ENCODE data around the gene MAP3K4.

The MAP3K4 gene

DNA sequence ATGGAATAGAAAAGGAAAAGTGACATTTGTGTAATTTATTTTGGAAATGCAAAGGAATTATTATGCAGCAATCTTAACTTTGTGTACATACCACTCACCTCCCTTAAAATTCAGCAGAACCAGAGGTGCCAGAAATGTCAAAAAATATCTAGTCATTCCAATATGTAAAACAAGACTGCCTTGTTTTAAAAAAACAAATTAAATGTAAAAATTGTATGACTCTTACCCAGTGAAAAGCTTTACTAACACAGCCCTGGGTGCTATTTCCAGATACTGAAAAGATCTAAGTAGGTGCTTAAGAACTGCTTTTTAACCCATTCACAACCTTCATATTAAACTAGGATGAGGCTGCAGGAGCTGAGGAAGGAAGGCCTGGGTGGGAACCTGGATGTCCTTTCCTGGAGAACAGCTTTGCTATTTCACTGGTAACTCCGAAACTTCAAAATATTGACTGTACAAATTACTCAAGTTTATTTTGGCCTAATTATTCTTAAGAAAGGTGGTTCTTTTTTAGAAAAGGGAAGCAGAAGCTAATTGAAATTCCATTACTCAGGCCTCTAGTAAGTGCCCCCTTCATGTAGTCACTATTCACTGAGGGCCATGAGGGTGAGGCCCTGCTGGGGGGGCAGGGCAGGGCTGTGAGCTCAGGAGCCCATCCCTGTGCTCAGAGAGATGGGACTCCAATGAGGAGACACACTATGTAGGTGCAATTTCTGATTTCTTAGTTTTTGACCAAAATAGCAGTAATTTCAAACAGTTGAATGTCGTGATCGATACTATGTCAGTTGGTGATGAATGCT, 139.6 kb downstream of the MAP3K4 start:
- DNase-seq, result no peak

DNA sequence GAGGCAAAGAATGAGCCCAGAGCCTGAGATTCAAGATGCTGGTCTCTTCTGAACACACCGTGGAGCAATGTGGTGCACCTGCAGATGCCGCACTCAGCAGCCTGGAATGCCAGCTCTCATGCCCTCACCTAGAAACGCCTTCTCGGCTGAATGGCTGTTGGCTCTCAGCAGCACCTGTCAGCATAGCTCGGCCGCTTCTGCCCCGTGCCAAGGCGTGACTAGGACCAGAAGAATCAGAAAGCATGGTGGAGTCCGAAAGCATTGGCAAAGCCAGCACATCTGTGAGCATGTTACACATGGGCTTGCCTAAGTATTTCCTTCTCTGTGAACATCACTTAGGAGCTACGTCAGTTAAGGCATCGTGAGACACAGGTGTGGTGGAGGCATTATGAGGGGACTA, 140.8 kb downstream of the MAP3K4 start:
- DNase-seq, result no peak

DNA sequence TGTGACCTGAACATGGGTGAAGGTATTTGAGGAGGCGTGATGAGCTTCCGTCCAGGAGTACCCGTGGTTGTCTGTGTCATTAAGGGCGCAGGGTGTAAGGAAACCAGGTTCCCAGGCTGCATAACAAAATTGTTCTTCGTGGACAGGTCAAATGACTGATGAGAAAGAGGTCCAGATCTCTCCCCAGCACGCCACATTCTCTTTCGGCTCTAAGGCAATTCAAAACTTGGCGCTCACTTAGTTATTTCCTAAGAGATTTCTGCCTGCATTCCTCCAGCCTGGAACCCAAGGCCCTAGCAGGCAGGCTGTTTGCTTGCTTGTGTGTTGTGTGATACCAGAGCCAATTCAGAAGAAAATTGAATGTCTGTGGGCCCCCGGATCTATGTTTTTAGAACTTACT, 142.4 kb downstream of the MAP3K4 start:
- no peak for DNase-seq

DNA sequence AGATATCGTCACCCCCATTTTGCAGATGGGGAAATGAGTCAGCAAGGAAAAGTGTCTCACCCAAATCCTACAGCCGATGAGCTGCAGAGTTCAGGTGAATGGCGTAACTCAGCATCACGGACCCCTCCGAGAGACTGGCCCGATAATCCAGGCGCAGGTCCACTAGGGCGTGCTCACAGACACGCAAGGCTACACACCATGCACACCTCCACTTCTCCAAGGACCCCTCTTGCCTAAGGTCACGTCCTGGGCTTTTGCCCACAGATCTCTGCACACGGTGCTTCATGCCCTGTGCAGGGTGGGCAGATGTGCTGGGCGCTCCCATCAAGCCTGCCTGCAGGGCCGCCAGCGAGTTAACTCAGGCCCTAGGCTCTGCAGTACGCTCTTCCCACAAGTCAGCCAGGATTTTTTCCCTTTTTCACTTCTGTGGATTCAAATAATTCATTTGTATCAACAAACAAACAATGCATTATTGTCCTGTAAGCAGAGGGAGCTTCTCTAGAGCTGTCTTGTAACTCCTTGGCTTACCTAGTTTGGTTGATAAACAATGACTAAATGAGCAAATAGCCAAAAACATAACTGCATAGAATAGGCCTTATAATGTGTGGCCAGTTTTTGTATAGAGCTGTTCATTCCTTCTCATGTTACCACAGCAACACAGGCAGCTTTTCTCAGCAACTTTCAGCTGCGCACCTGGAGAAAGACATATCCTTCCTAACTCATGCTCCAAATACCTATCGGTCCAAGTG, 143.2 kb downstream of the MAP3K4 start:
- DNase-seq, result no peak

DNA sequence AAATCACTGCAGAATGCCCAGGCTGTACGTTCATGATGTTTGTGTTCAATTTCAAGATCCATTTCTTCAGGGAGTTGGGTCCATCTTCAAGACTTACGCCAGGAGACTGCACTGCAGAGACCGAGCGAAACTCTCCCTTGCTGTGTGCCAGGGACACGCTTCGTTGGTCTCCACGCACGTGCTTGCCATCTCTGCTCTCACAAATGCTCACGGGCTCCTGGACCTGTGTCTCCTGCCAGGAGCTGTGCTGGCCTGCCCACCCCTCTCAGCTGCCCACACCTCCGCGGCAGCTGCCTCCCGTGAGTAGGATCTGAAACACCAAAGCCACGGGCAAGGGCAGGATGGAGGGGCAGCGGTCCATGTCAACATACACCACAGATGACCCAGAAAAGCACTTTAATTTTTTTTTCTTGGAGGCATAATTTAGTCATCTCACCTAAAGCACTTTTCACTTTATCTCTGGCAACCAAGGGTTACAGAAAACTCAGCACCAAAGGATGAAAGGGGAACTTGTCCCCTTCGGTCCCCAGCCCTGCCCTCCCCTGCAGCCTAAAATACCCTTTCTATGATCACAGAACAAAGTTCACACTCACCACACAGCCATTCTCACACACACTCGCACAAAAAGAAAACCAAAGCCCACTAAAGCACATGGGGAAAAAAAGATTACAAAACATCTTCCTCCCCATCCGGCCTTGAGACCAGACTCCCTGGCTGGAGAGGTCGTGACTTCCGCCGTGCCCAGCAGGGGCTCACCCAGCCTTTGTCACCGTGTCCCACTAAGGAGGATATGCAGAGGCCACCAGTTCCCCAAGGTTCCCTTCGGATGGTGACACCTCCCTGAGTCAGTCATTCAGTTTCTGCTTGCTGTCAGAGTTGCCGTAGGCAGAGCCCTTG, 144.4 kb downstream of the MAP3K4 start:
- no peak for DNase-seq

DNA sequence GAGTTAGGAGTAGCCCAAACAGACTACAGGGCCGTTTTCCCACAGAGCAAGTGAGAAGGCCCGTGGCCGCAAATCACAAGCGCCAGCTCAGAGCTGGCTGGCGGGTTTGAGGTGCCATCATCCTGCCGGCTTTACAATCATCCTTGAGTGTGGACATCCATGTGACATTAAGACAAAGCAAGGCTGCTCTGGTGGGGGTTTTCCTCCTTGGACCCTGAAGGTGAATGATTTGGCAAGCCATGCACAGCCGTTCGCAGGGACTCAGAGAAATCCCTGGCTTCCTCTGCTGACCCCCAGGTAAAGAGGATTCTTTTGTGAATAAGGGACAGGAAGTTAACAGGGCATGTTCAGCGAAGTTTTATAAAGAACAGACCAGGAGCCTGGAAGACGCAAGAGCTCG, 145.1 kb downstream of the MAP3K4 start:
- no peak for DNase-seq

DNA sequence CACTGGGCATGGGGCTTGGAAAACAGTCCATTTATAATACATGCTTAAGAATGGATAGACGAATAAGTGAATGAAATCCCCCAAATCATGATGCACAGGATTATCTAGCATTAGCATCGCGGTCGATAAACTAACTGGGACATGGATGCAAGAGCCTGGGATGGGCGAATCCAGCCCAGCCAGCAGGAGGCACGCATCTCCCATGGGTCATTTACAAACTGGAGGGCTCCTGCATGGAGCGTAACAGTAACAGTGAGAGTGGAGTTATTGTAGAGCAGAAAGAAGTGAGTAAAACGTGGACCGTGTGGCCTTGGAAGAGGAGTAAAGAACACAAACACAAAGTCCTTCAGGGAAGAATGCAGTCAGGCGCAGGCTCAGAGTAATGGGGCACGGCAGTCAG, 145.8 kb downstream of the MAP3K4 start:
- no peak for DNase-seq

DNA sequence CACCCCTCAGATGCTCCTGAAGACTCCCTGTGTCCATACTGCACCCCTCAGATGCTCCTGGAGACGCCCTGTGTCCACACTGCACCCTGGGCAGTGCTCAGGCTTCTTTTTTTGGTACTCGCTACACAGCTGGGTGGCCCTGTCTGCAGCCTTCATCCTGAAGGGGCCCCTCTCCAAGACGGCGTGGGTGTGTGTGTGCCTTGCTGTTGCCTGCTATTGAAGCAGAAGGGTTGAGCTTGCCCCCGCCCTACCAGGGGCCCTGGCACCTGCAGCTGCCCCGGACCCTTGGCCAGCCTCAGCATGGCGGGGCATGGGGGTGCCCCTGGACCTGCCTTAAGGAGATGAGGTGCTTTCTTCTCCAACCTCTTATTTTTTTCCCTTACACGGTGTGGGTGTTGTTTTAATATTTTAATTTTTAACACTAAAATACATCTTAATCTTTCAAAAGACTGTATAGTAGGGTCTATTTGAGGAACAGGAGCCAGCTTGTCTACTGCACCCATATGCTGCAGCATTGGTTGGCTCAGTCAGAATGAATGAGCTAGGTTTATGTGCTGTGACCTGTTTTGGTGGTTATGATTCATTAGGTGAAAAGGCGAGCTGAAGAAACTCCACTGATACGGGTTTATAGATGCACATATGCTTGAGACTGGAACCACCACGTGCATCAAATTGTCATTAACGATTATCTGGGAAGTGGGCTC, 146.4 kb downstream of the MAP3K4 start:
- no peak for DNase-seq

DNA sequence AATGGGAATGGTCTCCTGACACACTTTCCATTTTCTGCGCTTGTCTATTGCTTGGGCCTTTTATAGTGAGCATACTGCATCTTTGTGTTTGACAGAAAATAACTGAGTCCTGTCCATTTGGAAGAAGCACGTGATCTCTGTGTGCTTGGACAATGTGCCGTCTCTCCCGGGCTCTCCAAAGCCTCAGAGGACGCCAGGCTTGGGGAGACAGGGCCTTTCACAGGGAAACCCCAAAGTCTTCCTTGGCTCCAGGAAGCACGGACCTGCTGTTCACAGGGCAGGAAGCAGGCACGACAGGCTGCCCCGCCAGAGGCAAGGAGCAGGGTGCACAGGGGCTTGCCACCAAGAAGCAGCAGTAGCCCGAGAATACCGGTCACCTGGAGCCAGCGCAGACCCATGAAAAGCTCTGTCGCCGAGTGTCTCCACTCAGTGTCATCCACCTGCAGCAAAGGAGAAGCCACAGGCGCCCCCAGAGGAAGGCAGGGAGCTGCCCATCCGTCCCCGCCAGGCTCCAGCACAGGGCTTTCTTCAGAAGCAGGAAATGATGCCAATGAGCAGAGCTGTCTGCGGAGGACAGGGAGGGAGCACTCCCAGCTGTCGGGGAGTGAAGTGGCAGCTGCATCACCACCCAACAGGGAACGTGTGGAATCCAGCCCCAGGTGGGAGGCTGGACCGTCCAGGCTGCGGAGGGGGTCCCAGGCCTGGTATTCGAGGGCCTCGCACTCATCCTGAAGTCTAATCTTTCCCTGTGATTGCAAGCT, 147.2 kb downstream of the MAP3K4 start:
- no peak for DNase-seq

DNA sequence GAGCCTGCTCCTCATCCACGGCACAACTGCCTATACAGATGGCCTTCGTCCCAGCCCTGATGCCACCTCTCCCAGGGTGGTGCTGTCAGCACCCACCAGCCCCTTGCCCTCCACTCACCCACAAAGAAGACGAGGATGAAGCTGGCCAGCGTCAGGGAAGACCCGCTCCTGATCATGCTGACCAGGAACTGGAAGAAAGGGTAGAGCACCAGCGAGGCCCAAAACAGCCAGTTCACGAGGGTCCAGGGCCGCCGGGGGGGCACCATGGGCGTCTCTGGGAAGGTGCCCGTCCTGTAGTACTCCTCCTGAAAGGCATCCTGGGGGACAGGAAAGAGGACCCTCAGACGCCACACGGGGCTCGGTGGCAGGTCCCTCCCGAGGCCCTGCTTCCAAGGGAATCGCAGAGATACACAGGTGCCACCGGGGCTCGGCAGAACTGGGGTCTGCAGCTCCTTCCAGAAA, 147.8 kb downstream of the MAP3K4 start:
- no peak for DNase-seq

DNA sequence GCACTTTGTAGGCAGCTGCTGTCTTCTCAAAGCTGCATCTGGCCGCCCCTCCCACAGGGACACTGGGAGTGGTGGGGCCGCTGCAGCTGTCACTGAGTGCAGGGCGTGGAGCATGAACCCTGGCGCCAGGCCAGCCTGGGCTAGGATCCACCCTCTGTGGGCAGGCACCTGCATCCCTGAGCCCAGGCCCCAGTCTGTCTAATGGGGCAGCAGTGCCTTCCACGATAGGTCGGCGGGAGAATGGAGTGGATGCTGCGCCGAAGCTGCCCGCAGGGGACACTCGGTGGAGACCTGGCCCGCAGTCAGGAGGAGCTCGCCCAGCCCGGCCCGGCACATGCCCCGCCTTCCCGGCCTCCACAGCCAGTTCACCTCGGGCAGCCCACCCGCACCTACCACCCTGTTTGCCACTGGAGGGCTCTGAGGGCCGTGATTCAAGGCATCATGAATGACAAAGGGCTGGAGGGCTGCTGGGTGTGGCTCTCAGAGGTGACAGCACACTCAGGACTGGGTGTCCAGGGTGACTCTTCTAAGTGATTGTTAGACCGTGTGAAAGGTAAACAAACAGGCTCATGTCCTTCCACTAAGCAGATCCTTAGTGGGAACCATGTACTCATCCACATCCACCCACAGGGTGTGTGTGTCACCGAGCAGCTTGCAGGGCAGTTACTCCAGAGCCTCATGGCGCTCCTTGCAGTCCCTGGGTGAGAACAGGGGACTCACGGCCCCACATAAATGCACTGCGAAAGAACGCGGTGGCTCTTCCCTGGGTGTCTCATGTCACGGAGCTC, 148.4 kb downstream of the MAP3K4 start:
- DNase-seq, result no peak

DNA sequence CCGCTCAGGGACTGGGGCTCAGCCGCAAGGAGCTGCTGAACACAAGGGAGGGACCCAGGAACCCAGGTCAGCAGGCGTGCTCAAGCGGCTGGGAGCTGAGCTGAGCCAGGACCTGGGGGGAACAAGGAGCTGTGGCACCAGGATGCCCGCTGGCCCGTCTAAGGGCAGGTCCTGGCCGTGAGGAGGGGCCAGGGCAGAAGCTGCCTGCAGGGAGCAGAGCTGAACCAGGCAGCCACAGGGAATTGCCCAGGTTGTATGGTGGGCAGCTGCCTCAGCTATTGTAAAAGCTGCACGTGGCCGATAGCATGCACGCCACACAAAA, 148.9 kb downstream of the MAP3K4 start:
- no peak for DNase-seq

DNA sequence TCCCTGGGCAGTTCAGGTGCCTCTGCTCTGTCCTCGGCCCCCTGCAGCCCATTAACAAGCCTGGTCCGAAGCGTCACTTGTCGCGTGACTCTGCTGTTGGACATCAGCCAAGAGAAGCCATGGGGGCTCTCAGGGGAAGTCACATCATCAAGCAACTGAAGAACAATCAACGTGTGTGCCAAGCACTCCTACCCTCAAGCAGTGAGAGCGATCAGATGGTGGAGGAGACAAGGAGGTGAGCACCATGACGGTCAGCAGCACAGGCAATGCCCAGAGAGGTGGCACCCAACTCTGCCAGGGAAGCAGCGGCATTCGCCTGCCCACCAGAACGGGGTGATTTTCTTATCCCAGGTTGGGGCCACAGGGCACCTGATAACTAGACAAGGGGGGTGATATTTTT, 149.6 kb downstream of the MAP3K4 start:
- DNase-seq, result no peak

DNA sequence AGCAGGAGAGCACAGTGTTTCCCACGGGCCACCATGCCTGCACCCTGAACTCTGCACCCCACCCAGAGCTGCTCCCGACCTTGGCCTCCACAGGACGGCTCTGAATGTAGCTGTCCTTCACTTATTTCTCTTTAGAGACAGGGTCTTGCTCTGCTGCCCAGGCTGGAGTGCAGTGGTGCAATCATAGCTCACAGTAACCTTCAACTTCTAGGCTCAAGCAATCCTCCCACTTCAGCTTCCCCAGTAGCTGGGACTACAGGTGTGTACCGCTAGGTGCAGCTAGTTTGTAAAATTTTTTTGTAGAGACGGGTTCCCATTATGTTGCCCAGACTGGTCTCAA, 151.4 kb downstream of the MAP3K4 start:
- DNase-seq, result no peak

DNA sequence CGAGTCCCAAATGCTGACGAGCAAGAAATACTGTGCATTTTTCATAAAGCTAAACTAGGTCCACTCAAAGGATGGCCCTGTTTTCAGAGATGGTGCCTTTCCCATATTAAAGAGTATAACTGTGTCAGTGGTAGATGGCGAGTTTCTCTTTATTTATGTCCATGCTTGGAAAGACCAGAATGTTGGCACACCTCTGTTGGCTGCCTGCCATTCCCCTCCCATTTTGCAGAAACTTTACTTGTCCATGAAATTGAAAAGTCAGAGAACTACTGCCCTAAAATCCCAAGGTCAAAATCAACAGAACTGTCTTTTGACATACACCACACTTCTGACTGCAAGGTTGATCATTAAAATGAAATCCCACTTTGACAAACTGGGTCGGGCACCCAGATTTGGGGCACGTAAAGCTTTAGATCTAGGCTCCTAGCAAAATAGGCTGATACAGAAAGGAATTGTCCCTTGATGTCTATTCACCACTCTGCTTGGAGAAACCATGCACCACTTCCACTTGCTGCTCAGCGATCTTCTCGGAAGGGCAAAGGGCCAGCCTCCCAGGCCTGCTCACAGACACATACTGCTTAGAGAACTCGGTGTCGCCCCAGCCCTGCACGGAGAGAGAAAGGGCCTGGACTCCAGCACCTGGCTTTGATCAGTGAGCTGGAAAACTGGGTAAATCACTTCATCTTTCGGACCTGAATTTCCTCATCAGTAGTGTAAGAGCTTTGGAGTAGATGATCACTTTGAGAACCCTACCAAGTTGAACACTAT, 152.3 kb downstream of the MAP3K4 start:
- DNase-seq, result no peak

DNA sequence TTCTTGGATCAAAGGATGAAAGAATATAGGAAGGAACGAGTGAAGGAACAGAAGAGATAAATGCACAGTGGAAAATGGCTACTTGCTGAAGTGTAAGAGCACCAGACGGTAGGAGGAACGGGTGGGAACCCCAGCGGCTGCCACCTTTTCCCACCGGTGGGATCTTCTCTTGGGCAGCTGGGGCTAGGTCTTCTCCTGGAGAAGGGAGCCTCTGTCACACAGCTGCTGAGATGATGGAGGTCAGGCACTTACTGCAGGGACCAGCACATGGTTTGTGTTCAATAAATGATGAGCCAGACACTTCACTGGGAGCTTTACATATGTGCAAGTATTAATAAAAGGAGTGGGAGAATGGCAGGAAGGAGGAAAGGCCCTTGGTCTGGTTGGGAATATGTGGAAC, 158.6 kb downstream of the MAP3K4 start:
- no peak for DNase-seq

DNA sequence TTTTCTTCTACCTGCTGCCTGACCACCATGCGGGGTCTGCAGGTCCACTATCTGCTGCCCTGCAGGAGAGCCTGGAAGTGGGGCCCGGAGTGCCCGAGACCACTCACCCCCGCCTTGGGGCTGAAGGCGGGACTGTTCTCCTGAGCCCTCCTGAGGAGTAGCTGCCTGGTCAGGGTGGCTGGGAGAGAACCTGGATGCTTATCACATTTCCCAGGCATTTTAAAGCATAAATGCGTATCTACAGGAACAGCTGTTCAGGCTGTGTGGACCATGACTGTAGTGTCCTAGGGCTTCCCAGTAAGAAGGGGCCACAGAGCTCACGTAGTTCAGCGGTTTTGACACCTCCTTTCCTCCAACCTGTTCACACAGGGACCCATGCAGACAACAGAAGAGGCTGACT, 159.0 kb downstream of the MAP3K4 start:
- DNase-seq, result no peak

DNA sequence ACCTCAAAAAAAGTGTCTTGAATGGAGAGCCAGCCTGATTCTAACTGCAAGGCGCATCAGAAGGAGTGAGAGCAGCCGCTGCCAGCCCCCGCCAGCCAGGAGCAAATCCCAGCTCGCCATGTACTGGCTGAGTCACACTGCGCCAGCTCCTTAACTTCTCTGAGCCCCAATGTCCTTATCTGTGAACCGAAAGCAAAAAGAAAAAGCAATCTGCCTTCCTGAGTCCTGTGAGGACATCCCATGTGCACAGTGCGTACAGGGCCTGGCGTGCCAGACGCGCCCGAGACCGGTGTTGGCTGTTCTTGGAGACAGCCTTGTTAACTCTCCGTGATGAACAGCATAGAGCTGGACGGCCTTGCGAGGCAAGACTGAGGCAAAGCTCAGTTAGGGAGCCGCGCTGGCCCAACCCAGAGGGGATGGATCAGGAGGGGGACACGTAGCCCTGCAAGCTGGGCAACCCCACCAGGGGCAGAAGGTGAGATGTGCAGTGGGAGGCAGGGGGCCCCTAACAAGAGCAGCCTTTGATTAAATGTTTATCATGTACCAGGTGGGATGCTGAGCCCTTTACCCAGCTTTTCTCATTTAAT, 159.6 kb downstream of the MAP3K4 start:
- DNase-seq, result no peak

DNA sequence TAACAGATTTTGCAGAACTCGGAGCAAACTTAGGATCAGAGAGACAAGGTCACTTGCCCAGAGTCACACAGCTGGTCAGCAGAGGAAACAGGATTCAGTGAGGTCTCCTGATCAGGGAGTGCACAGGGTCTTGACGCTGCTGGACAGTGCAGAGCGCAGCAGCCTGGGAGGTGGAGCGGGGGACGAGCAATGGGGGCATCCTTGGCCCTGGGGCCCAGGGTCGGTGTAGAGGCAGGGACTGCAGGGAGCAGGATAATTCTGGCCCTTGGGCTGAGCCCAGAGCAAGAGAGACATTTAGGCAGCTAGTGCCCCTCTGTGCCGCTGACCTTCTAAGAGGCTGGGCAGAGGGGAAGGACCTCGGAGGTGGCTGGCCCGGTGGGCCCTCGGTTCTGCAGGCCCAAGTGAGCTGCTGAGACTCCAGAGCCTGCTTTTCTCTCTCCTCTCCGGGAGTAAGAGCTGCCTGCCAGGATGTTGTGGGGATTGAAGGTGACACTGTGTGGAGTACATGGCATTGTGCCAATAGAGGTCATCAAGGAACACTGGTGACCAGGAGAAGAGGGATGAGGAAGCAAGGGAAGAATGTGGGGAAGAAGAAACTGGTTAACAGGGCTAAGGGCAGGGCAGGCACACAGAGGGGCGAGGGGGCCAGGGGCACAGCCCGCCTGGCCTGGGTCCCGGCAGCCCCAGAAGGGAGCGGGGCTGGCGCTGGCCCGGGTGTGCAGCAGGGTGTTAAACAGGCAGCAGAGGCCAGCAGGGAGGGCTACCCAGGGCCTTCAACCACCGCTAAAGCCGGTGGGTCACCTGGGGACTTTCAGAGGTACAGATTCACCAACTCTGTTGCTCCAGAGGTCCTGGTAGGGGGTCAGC, 160.3 kb downstream of the MAP3K4 start:
- no peak for DNase-seq

All from activated CD4-positive, CD25-positive, alpha-beta regulatory T cell (primary cell).